HepG2 (cell line): ENCODE data around the gene PSRC1. TPM values are rescaled to one million over a fixed set of nuclear protein-coding genes. Genes with fewer than 3 reads are reported as not detected.

Experiments used
- ATF5 ChIP-seq: sonication (generic); formaldehyde crosslinking; IDR thresholded peaks from 2 replicates; pipeline ENCODE4 v1.4.0; 2020; ENCODE audit warnings: mild to moderate bottlenecking, low read depth, missing genetic modification reagents
- EEA1 ChIP-seq: sonication (generic); formaldehyde crosslinking; IDR thresholded peaks from 2 replicates; pipeline ENCODE4 v1.5.1; 2020; ENCODE audit warnings: mild to moderate bottlenecking, missing genetic modification reagents, borderline replicate concordance
- FUBP1 ChIP-seq: sonication (generic); formaldehyde crosslinking; IDR thresholded peaks from 2 replicates; pipeline ENCODE4 v1.5.1; 2020; ENCODE audit warnings: missing genetic modification reagents, mild to moderate bottlenecking, borderline replicate concordance
- HCFC1 ChIP-seq: fragments of 150-350 bp; IDR thresholded peaks from 2 replicates; pipeline ENCODE4 v1.6.1; 2014; ENCODE audit warnings: low read depth, low read length
- HNRNPH1 ChIP-seq: fragments of 200-400 bp; formaldehyde crosslinking; optimal IDR thresholded peaks from 2 replicates; pipeline ENCODE3; 2017; ENCODE audit warnings: mild to moderate bottlenecking, low read depth, low read length
- MEF2D ChIP-seq: sonication (generic); formaldehyde crosslinking; IDR thresholded peaks from 2 replicates; pipeline ENCODE4 v1.5.1; 2020; ENCODE audit warnings: mild to moderate bottlenecking, missing genetic modification reagents
- MTA1 ChIP-seq: sonication (generic); formaldehyde crosslinking; IDR thresholded peaks from 2 replicates; pipeline ENCODE4 v1.4.0; 2020; ENCODE audit warnings: missing genetic modification reagents, mild to moderate bottlenecking, borderline replicate concordance
- MTF1 ChIP-seq: sonication (generic); formaldehyde crosslinking; IDR thresholded peaks from 2 replicates; pipeline ENCODE4 v1.5.0; 2020; ENCODE audit warnings: missing genetic modification reagents
- MXD3 ChIP-seq: IDR thresholded peaks from 2 replicates; pipeline ENCODE4 v1.6.1; 2016; ENCODE audit warnings: mild to moderate bottlenecking, missing biosample characterization, missing genetic modification reagents
- TBX2 ChIP-seq: sonication (generic); formaldehyde crosslinking; IDR thresholded peaks from 2 replicates; pipeline ENCODE4 v1.5.0; 2020; ENCODE audit warnings: missing genetic modification reagents, mild to moderate bottlenecking, borderline replicate concordance
- THAP11 ChIP-seq: IDR thresholded peaks from 2 replicates; pipeline ENCODE4 v1.6.1; 2016; ENCODE audit warnings: missing biosample characterization, missing genetic modification reagents
- YY1 ChIP-seq: IDR thresholded peaks from 2 replicates; pipeline ENCODE4 v1.6.1; 2011; ENCODE audit warnings: low read length, low read depth, moderate library complexity, mild to moderate bottlenecking; ENCODE audit not compliant: insufficient read depth, insufficient replicate concordance
- ZBTB43 ChIP-seq: sonication (generic); formaldehyde crosslinking; conservative IDR thresholded peaks from 2 replicates; pipeline ENCODE4 v1.4.0; 2020; ENCODE audit warnings: missing genetic modification reagents
- ZNF101 ChIP-seq: sonication (generic); formaldehyde crosslinking; IDR thresholded peaks from 2 replicates; pipeline ENCODE4 v1.4.0; 2020; ENCODE audit warnings: mild to moderate bottlenecking, low read depth, missing genetic modification reagents, borderline replicate concordance
- ZNF234 ChIP-seq: sonication (generic); formaldehyde crosslinking; conservative IDR thresholded peaks from 2 replicates; pipeline ENCODE4 v1.5.1; 2020; ENCODE audit warnings: mild to moderate bottlenecking, missing genetic modification reagents
- ZNF30 ChIP-seq: sonication (generic); formaldehyde crosslinking; IDR thresholded peaks from 2 replicates; pipeline ENCODE4 v1.5.0; 2020; ENCODE audit warnings: mild to moderate bottlenecking, missing genetic modification reagents
- polyA plus RNA-seq, 8 experiments: library from polyadenylated mRNA; depleted of rRNA in 3 of 8; stranded (reverse) in 7 of 8; unstranded in 1 of 8; fragments of >200 nt; fragmentation: Illumina TruSeq in 4 of 8; extraction: Trizol in 4 of 8; gene quantifications; 2 replicates each; pipeline versions ENCODE4 v1.2.1 to v1.2.3, GENCODE V29; 2011 to 2016; ENCODE audit warnings: low read depth in 4 of 8, missing spikeins in 1 of 8, mixed read lengths in 1 of 8; ENCODE audit not compliant: insufficient read depth in 1 of 8
- total RNA-seq, 5 experiments: library from RNA; depleted of rRNA; stranded (reverse); fragments of >200 nt; fragmentation: Illumina TruSeq; extraction: Trizol; gene quantifications; 2 replicates each; pipeline ENCODE4 v1.2.3, GENCODE V29; 2016; ENCODE audit warnings: low read depth in 1 of 5

PSRC1 gene
- total and polyA plus RNA-seq, 2 of the 13 experiments (the other 11 are each of a cell fraction or from before 2014, with no cell fraction given): 28.6 to 30.3 TPM

GRCh38 chr1:109274533-109275476, 8.1 kb downstream of the PSRC1 start (continued):
- TF ChIP-seq ATF5 (CRISPR knock-in tag) (no peak), ZNF101 (CRISPR knock-in tag) (no peak), TBX2 (peak; percentile 94; the same call in 1 of the 2 replicates), HCFC1 (no peak), MEF2D (CRISPR knock-in tag) (0 out of 2 replicates have a peak, but pooled peaks have one; percentile 34), ZNF30 (no peak), FUBP1 (no peak), ZBTB43 (CRISPR knock-in tag) (0 out of 2 replicates have a peak, but pooled peaks have one; percentile 36), MTF1 (CRISPR knock-in tag) (no peak), ZNF234 (CRISPR knock-in tag) (no peak), YY1 (peak; percentile 57), MTA1 (CRISPR knock-in tag) (peak; percentile 86), THAP11 (CRISPR knock-in tag) (peak; percentile 48; the same call in 1 of the 2 replicates), MXD3 (no peak), EEA1 (no peak), HNRNPH1 (no peak)
